ENCODE data around the gene SAP30BP. TPM values are rescaled to one million over a fixed set of nuclear protein-coding genes. Genes with fewer than 3 reads are reported as not detected.
"Not testable (repeated sequence)": the region's sequence is repeated elsewhere in the genome, so short reads cannot be mapped to it uniquely, and the experiment has no call there.

Gene SAP30BP
- total RNA-seq, 3 donors from 2014 or later (not counting 1 experiment from before 2014, with no cell fraction given) = 234 to 246 (median 240) TPM

- H3K27ac Mint-ChIP-seq = no peak overlapping the region
Observed at GRCh38 chr17:75637143-75637538, 30.0 kb upstream of the SAP30BP start.

GRCh38 chr17:75637551-75637950 is 29.6 kb upstream of the SAP30BP start:
- peaks cover 17% of the 10 kb centered on the region for H3K4me1 ChIP-seq (ENCODE audit: control insufficient read depth, insufficient read depth, low read length)
- intact Hi-C loops (cut with micrococcal nuclease) = no loop called here
- H3K27me3 ChIP-seq (ENCODE audit: control insufficient read depth, insufficient read depth, low read length) = no peaks in the 10 kb centered on the region
- H3K36me3 ChIP-seq (ENCODE audit: control insufficient read depth, insufficient read depth, low read length) = no peaks in the 10 kb centered on the region
- no peaks in the 10 kb centered on the region for H3K9me3 Mint-ChIP-seq
- H3K9me3 ChIP-seq (ENCODE audit: control insufficient read depth, insufficient read depth, low read length) = no peaks in the 10 kb centered on the region
- 95% methylated on average over 7 of the region's 7 CpGs for WGBS (ENCODE audit: insufficient coverage)
- DNase-seq = no peak
- no peak for ATAC-seq
- no peak overlapping the region for H3K27ac ChIP-seq (ENCODE audit: low read length)
- no peaks in the 10 kb centered on the region for H3K36me3 Mint-ChIP-seq
- no peaks in the 10 kb centered on the region for H3K27me3 Mint-ChIP-seq (ENCODE audit: low read depth in 2 of 2)
- TF ChIP-seq, protein P1, sequence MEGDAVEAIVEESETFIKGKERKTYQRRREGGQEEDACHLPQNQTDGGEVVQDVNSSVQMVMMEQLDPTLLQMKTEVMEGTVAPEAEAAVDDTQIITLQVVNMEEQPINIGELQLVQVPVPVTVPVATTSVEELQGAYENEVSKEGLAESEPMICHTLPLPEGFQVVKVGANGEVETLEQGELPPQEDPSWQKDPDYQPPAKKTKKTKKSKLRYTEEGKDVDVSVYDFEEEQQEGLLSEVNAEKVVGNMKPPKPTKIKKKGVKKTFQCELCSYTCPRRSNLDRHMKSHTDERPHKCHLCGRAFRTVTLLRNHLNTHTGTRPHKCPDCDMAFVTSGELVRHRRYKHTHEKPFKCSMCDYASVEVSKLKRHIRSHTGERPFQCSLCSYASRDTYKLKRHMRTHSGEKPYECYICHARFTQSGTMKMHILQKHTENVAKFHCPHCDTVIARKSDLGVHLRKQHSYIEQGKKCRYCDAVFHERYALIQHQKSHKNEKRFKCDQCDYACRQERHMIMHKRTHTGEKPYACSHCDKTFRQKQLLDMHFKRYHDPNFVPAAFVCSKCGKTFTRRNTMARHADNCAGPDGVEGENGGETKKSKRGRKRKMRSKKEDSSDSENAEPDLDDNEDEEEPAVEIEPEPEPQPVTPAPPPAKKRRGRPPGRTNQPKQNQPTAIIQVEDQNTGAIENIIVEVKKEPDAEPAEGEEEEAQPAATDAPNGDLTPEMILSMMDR (IDR thresholded peaks at IDR 0.05) = no peak
- H3K27ac Mint-ChIP-seq = no peak overlapping the region
- no peak overlapping the region for H3K4me3 Mint-ChIP-seq
- H3K4me3 ChIP-seq (ENCODE audit: low read length) = no peak overlapping the region
- peaks cover 0 to 5% of the 10 kb centered on the region in 2 donors for H3K4me1 Mint-ChIP-seq

More at GRCh38 chr17:75637143-75637538, 30.0 kb upstream of the SAP30BP start:
- WGBS (ENCODE audit: insufficient coverage) = 90% methylated on average over 13 of the region's 13 CpGs
- Mint-ChIP-seq H3K9me3 (no peaks in the 10 kb centered on the region), H3K4me3 (no peak overlapping the region), H3K4me1 (peaks cover 0 to 5% of the 10 kb centered on the region in 2 donors), H3K27me3 (ENCODE audit: low read depth in 2 of 2) (no peaks in the 10 kb centered on the region), H3K36me3 (no peaks in the 10 kb centered on the region)
- Histone ChIP-seq H3K9me3 (ENCODE audit: control insufficient read depth, insufficient read depth, low read length) (no peaks in the 10 kb centered on the region), H3K36me3 (ENCODE audit: control insufficient read depth, insufficient read depth, low read length) (no peaks in the 10 kb centered on the region), H3K27ac (ENCODE audit: low read length) (no peak overlapping the region), H3K27me3 (ENCODE audit: control insufficient read depth, insufficient read depth, low read length) (no peaks in the 10 kb centered on the region), H3K4me1 (ENCODE audit: control insufficient read depth, insufficient read depth, low read length) (peaks cover 17% of the 10 kb centered on the region), H3K4me3 (ENCODE audit: low read length) (no peak overlapping the region)
- TF ChIP-seq, protein P1 (IDR thresholded peaks at IDR 0.05) = no peak
- DNase-seq (no peak), ATAC-seq (no peak)
- intact Hi-C loops (cut with micrococcal nuclease) = no loop called here

GRCh38 chr17:75638039-75638438 is 29.1 kb upstream of the SAP30BP start:
- H3K36me3 ChIP-seq (ENCODE audit: control insufficient read depth, insufficient read depth, low read length); H3K4me1 Mint-ChIP-seq; H3K9me3 ChIP-seq (ENCODE audit: control insufficient read depth, insufficient read depth, low read length); H3K27ac ChIP-seq (ENCODE audit: low read length); H3K27me3 Mint-ChIP-seq (ENCODE audit: low read depth in 2 of 2); intact Hi-C loops (cut with micrococcal nuclease); H3K27ac Mint-ChIP-seq; H3K4me3 ChIP-seq (ENCODE audit: low read length); DNase-seq; H3K4me3 Mint-ChIP-seq; H3K27me3 ChIP-seq (ENCODE audit: control insufficient read depth, insufficient read depth, low read length); H3K9me3 Mint-ChIP-seq; H3K36me3 Mint-ChIP-seq; ATAC-seq: not testable (repeated sequence)
- peaks cover 12% of the 10 kb centered on the region for H3K4me1 ChIP-seq (ENCODE audit: control insufficient read depth, insufficient read depth, low read length)
- 95% methylated on average over 12 of the region's 12 CpGs for WGBS (ENCODE audit: insufficient coverage)

DNA sequence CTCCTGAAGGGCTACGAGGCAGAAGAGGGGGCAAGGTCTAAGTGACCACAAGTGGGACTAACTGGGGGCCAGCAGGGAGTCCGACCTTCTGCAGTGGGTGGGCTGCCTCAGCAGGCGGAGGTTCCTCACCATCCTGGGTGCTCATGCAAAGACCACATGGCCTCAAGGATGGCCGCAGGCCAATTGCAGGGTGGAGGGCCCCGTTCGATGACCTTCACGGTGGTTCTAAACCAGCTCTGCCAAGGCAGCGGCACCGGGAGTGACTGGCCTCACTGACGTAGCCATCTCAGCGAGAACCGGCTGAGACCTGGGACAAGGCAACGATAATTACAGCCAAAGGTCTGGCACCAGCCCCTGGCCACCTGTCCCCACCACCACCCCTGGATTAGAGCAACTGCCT is 28.2 kb upstream of the SAP30BP start:
- Histone ChIP-seq H3K9me3 (ENCODE audit: control insufficient read depth, insufficient read depth, low read length) (no peaks in the 10 kb centered on the region), H3K36me3 (ENCODE audit: control insufficient read depth, insufficient read depth, low read length) (no peaks in the 10 kb centered on the region), H3K27ac (ENCODE audit: low read length) (no peak overlapping the region), H3K4me1 (ENCODE audit: control insufficient read depth, insufficient read depth, low read length) (peaks cover 3% of the 10 kb centered on the region), H3K27me3 (ENCODE audit: control insufficient read depth, insufficient read depth, low read length) (no peaks in the 10 kb centered on the region), H3K4me3 (ENCODE audit: low read length) (no peak overlapping the region)
- no peak for DNase-seq
- TF ChIP-seq, protein P1 (IDR thresholded peaks at IDR 0.05) = no peak
- Mint-ChIP-seq H3K4me3 (no peak overlapping the region), H3K9me3 (no peaks in the 10 kb centered on the region), H3K4me1 (peaks cover 0 to 2% of the 10 kb centered on the region in 2 donors), H3K27me3 (ENCODE audit: low read depth in 2 of 2) (no peaks in the 10 kb centered on the region), H3K36me3 (no peaks in the 10 kb centered on the region), H3K27ac (no peak overlapping the region)
- WGBS (ENCODE audit: insufficient coverage) = 96% methylated on average over 13 of the region's 13 CpGs
- intact Hi-C loops (cut with micrococcal nuclease) = no loop called here
- ATAC-seq = no peak
